ENCODE results near the gene ZBTB20. TPM values are rescaled to one million over a fixed set of nuclear protein-coding genes. Genes with fewer than 3 reads are reported as not detected.

Gene ZBTB20
- total RNA-seq, 1 donor from 2014 or later, result 66.4 TPM

- Histone ChIP-seq H3K36me3 (peaks cover 12% of the 10 kb centered on the region), H3K9me3 (no peaks in the 10 kb centered on the region), H3K27ac (peak overlapping the region; percentile 54), H3K27me3 (ENCODE audit: low read depth) (no peaks in the 10 kb centered on the region), H3K4me3 (no peak overlapping the region), H3K4me1 (peaks cover 15% of the 10 kb centered on the region)
- intact Hi-C loops (cut with DNase I), result no loop called here
- peak in 1 of 2 donors; percentile 32 for ATAC-seq
- TF ChIP-seq CTCF (IDR thresholded peaks at IDR 0.05), result no peak
- no peak for DNase-seq
Observed at GRCh38 chr3:114380233-114380651, 766.8 kb downstream of the ZBTB20 start.

GRCh38 chr3:114379266-114379665 is 767.8 kb downstream of the ZBTB20 start:
- H3K9me3 ChIP-seq, result no peaks in the 10 kb centered on the region
- H3K4me3 ChIP-seq, result no peak overlapping the region
- H3K4me1 ChIP-seq, result peaks cover 6% of the 10 kb centered on the region
- H3K36me3 ChIP-seq, result peaks cover 12% of the 10 kb centered on the region
- TF ChIP-seq CTCF (IDR thresholded peaks at IDR 0.05), result no peak
- H3K27me3 ChIP-seq (ENCODE audit: low read depth), result no peaks in the 10 kb centered on the region
- ATAC-seq (no peak), DNase-seq (no peak)
- intact Hi-C loops (cut with DNase I), result no loop called here
- no peak overlapping the region for H3K27ac ChIP-seq

- Histone ChIP-seq H3K4me1 (peaks cover 5% of the 10 kb centered on the region), H3K4me3 (no peak overlapping the region), H3K27ac (no peak overlapping the region), H3K27me3 (ENCODE audit: low read depth) (no peaks in the 10 kb centered on the region), H3K36me3 (peaks cover 12% of the 10 kb centered on the region), H3K9me3 (no peaks in the 10 kb centered on the region)
- DNase-seq (no peak), ATAC-seq (no peak)
- no peak for TF ChIP-seq CTCF (IDR thresholded peaks at IDR 0.05)
- intact Hi-C loops (cut with DNase I), result no loop called here
Observed at GRCh38 chr3:114378760-114379159, 768.3 kb downstream of the ZBTB20 start.

- DNase-seq, result no peak
- intact Hi-C loops (cut with DNase I), result no loop called here
Observed at GRCh38 chr3:114377426-114377825, 769.7 kb downstream of the ZBTB20 start.

GRCh38 chr3:114376516-114377185 is 770.4 kb downstream of the ZBTB20 start:
- ATAC-seq, result no peak
- Histone ChIP-seq H3K27ac (peak overlapping the region; percentile 25), H3K27me3 (ENCODE audit: low read depth) (no peaks in the 10 kb centered on the region), H3K4me1 (no peaks in the 10 kb centered on the region), H3K36me3 (peaks cover 12% of the 10 kb centered on the region), H3K9me3 (no peaks in the 10 kb centered on the region), H3K4me3 (no peak overlapping the region)
- TF ChIP-seq CTCF (IDR thresholded peaks at IDR 0.05), result no peak
- no peak for DNase-seq
- intact Hi-C loops (cut with DNase I), result no loop called here

More at GRCh38 chr3:114377426-114377825, 769.7 kb downstream of the ZBTB20 start:
- no peak for ATAC-seq
- Histone ChIP-seq H3K27ac (no peak overlapping the region), H3K4me1 (no peaks in the 10 kb centered on the region), H3K27me3 (ENCODE audit: low read depth) (no peaks in the 10 kb centered on the region), H3K4me3 (no peak overlapping the region), H3K9me3 (no peaks in the 10 kb centered on the region), H3K36me3 (peaks cover 12% of the 10 kb centered on the region)
- no peak for TF ChIP-seq CTCF (IDR thresholded peaks at IDR 0.05)
